GM21381 (cell line): Measurements from ENCODE around the gene BCR.

Experiments used
- ATAC-seq: cut with Tn5 transposase; IDR thresholded peaks from one replicate; pipeline ENCODE4 v1.9.1; 2021; ENCODE audit warnings: mild to moderate bottlenecking, moderate library complexity; ENCODE audit not compliant: unreplicated experiment

The BCR gene

GRCh38 chr22:23215294-23216241, 35.3 kb downstream of the BCR start:
- no peak for ATAC-seq

GRCh38 chr22:23216461-23217170, 36.3 kb downstream of the BCR start:
- ATAC-seq = no peak

- no peak for ATAC-seq
Observed at GRCh38 chr22:23217171-23218052, 37.1 kb downstream of the BCR start.

DNA sequence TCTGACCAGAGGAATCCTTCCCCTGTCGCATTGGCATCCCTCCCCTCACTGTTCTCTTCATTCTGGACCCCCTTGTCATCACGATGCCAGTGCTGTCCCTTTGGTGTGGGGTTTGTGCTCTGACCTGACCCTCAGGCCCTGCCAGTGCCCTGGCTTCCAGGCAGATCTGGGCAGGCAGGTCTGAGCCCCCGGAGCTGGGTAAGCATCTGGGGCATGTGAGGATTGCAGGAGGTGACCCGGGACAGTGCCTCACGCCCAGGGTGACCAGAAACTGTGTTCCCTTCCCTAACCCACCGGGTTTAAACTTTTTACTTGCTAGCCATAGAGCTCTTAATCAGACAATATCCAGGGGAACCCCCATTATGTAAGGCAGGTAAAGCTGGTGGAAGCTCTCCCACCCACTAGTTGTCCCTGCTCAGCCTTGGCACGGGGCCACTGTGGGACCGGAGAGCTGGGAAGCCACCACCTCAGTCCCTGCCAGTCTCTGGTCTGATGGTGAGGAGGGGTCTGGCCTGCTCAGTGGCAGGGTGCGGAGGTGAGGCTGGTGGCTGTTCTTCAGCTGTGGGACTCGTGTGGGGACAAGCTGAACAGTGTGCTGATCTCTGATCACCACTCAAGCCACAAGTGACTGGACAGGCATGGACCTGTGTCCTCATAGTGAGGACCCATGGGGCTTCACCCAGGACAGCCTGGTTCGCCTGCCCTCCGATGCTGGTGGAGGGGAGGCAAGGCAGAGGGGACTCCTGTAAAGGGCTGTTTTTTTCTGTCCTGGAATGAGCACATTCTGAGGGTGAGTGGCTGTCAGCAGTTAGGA, 38.0 kb downstream of the BCR start:
- no peak for ATAC-seq

- no peak for ATAC-seq
Observed at GRCh38 chr22:23218867-23219251, 38.5 kb downstream of the BCR start.

GRCh38 chr22:23219317-23219716, 39.0 kb downstream of the BCR start:
- no peak for ATAC-seq

- ATAC-seq = no peak
Observed at GRCh38 chr22:23219822-23220484, 39.6 kb downstream of the BCR start.

- ATAC-seq = no peak
Observed at GRCh38 chr22:23220485-23221350, 40.4 kb downstream of the BCR start.

DNA sequence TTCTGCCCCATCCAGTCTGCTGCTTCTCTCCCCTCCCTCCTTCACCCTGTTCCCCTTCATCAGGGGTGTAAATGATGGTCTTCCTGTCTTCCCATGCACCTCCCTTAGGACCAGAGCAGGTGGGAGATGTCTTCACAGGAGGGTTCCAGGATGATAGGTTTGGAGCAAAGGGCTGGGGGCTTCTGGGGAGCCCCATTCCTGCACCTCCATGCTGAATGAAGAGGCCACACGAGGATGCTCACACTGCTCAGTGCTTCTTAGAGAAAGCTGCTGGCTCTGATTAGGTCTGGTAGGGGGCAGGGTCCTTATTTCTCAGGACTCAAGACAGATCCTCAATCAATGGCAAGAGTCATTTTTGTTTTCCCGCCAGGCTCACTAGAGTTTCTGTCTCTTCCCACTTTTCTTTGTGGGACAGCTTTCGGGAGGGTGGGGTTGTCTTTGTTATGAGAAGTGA, 41.1 kb downstream of the BCR start:
- ATAC-seq = no peak

GRCh38 chr22:23222033-23222792, 41.9 kb downstream of the BCR start:
- ATAC-seq = no peak

DNA sequence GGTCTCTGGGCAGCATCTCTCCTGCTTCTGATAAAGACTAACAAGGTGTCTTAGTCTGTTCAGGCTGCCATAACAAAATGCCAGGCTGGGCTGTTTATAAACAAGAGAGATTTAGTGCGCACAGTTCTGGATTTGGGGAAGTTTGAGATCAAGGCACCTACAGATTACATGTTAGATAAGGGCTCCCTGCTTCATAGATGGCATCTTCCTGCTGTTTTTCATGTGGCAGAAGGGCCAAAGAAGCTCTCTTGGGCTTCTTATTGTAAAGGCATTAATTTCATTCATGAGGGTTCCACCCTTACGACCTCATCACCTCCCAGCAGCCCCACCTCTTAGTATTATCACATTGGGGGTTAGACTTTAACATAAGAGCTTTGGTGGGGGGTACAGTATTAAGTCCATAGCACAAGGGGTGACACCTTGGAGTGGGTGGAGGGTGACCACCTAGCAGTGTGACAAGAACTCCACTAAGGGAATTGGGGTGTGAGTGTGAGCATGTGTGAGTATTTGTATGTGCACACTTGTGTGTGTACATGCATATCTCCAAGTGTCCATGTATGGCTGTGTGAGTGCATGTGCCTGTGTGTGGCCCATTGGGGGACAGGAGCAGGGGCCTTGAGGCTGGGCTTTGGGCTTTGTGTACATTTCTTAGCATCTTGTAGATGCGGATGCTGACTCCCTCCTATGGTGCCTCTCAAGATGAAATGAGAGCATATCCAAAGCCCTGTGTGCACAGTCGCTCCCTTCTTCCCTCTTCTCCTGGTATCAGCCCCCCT, 42.7 kb downstream of the BCR start:
- ATAC-seq = no peak

DNA sequence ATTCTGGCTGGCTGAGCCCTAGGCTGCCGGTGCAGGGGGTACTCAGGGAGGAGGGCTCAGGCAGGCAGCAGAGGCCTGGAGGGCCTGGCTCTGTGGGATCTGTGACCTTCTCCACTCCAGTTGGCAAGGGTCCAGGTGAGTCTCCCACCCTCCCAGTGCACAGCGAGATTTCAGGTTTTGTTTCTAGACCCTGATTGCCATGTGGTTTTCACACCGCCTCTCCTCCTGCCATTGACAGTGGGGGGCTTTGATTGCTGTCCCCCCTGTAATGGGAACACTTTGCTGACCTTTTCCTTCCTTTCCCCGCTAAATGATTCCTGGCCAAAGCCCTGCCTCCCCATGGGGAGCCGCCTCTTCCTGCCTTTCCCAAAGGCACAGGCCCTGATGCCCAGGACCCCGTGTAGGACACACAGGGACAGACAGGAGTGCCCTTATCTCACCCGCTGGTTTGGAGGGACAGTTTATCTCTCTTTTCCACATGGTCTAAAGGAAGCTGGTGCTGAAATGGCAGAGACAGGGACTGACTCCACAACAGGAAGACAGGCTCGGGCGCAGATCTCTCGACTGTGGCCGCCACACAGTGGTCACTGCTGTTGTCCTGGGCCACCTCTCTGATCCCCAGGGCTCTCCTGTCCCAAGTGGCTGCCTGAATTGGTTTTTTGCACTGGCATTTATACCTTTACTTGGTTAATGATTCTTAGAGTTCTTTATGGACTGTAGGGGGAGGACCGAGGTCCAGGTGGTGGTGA, 43.4 kb downstream of the BCR start:
- no peak for ATAC-seq

DNA sequence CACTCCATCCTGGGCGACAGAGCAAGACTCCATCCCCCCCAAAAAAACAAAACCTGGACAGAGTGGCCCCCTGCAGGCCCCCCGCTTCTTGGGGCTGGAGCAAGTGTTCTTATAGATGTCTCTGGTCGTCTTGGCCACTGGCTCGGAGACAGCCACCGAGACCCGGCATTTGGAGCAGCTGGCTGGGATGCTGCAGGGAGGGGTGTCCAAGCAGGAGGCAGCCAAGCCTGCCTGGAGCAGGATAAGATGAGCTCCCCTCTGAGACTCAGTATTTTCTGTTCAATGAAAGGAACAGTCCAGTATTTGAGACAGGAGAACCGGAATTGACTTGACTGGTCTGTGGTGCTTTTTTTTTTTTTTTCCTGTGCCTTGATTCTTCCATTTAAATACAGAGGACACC, 44.5 kb downstream of the BCR start:
- no peak for ATAC-seq

DNA sequence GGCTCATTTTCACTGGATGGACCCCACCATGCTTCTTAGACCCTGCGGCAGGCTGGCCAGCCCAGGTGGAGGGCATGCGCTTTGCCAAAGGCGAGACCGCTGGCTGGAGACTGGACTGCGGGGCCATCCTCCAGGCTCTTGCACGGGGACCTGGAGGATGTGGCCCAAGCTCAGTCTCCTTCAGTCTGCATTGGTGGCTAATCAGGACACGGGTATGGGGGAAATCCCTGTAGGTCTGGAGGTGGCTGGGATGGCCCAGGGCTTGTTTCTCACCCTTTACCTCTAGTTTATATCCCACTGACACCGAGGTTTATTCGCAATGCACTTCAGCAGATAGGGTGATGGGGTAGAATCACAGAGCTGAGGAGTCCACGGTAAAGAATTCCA, 45.0 kb downstream of the BCR start:
- no peak for ATAC-seq

- no peak for ATAC-seq
Observed at GRCh38 chr22:23225724-23226496, 45.6 kb downstream of the BCR start.

GRCh38 chr22:23226497-23226850, 46.2 kb downstream of the BCR start:
- ATAC-seq = no peak
